Measurements from ENCODE around the gene MMD.
A peak's percentile ranks its signal among the peaks of the same experiment; 100 is the strongest.
"Not testable (repeated sequence)": the region's sequence is repeated elsewhere in the genome, so short reads cannot be mapped to it uniquely, and the experiment has no call there.

Gene MMD

DNA sequence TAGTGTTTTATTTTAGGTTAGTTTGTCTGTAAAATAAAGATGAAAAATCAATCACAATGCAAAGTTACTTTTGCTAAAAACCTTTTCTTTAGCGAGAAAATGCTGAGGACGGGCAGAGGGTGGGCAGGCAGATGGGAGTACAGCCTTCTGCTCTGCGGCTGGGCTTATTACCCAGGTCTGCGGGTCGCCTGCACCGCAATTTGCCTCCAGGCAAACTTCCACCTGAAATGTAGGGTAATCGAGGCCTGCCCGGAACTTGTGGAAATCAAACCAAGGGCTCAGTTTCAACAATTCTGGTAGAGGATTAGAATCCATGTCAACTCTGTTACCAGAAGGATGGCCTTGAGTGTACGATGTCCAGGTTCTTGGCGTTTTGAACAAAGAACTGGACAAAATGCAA lies 22.3 kb upstream of the MMD start:
- no peak for DNase-seq

DNA sequence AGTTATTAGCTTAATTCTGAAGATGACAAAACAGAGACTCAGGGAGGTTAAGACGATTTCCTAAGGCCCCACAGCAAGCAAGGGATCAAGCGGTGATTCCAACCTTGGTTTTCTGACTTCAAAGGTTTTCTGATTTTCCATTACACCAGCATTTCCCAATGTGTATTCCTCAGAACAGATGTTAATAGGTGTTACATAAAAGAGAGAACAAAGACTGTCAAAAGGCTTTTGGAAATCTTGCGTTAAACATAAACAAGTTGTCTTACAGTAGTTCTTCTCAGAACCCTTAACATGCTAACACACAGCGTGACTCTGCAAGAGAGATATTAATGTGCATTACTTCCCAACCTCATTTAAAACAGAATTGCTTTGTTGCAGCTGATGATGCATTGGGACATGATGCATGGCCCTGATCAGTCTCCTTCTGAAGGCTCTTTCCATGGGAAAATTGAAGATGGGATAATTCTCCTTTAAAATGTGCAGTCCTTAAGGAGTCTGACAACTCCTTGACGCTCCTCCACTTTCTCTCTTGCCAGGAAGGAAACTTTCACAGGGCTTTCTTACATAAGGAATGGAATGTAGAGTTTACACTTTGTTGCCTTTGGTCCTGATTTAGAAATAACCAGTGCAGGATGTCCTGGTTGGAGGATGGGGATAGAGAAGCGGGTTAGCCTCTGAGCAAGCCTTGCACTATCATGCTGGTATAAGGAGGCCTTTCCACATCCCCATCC lies 21.5 kb upstream of the MMD start:
- DNase-seq = no peak

DNA sequence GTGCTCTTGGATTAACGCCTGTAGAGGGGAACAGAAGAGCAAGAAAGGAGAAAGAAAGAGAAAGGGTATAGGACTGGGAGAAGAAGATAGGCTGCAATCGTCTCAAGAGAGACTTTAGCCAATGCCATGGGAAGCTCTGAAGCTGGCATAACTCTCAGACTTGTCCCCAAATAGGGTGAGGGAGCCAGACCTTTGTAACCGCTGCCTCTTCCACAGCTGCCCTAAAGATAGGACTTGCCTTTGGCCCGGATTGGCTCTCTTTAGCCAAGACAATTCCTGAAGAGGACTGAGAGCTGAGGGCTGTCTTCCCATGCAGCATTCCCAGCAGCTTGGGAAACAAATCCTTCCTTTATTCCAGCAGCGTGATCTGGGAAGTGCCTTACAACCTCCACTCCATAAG lies 20.8 kb upstream of the MMD start:
- DNase-seq = no peak

DNA sequence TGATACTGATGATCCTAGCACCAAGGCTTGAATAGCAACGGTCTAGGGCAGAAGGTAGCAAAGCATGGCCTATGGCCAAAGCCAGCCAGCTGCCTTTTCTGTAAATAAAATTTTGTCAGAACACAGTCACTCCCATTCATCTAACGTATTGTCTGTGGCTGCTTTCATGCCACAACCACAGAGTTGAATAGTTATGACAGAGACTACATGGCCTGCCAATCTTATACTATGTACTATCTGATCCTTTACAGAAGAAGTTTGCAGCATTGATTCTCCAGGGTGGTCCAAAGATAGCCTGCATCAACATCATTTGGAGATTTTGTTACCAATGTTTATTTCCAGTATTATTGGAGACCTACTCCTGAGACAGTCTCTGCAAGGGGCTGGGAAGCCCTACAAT lies 19.9 kb upstream of the MMD start:
- DNase-seq = no peak

DNA sequence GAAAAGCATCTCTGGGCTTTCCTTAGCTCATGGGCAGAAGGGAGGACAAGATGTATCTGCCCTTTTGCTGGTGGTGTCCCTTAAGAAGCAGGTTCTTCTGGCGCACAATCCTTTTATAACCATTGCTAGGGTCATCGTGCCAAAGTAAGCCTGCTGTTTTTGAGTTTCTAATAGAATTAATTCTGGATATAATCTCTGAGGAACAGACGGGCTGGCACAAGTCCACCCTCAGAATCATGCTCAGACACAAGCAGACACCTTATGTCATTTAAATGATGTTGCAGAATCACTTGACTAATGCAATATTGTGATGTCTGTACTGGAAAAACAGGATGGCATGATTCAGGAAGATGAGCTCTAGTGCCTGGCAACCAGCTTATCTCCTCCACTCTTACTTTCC lies 18.8 kb upstream of the MMD start:
- DNase-seq = no peak

DNA sequence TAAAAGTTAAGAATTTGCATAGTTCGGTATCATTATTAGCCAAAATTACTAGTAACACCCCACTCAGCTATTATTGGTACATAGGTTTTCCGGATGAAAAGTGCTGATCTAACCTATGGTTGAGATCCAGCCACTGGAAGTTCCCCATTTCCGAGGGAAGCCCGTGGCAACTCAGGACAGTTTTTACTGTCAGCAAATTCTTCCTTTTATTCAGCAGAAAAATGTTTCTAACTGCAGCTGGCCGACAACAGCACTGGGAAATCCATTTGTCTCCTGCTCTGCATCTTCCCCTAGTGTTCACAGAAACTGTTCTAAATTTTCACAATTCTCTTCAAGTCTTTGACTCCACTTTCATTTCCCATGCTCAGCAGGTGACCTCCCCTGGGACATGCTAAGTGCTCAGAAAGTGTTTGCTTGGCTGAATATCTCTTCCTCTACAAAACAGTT lies 15.5 kb upstream of the MMD start:
- DNase-seq = no peak

DNA sequence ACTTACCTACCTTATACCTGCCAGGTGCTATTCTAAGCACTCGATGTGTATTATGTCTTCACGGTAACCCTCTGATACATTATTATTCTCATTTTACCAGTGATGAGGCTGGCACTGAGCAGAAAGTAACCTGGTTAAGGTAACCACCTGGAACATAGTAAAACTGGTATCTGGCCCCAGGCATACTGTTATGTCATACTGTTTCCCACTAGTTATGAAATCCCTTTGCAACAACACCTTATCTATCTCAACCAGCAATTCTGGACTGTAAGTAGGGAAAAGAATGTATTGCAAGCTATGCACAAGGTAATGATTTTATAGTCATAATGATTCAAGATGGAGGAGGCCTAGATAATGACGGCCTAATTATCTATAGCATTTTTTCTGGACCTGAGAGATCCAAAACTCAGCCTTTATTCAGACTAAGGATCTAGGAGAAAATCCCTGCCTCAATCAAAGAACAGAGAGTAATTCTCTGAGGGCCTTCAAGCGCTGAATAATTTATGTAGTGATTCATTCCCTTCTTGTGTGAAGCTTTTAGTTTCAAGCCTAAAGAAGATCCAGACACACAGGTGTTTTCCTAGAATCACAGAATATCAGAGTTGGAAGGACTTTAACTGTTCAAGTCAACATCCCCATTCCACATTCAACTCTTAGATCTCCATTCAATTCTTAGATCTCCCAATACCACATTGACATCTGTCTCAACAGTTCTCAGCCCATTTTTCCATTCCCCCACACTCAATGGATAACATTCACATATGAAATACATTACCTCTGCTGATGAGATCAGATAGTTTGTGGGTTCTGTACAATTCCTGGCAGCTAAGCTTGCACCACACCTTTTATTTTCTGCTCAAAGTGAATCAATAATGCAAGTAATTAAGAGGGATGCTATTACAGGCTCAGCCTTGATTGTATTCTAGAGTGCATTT lies 14.9 kb upstream of the MMD start:
- no peak for DNase-seq

DNA sequence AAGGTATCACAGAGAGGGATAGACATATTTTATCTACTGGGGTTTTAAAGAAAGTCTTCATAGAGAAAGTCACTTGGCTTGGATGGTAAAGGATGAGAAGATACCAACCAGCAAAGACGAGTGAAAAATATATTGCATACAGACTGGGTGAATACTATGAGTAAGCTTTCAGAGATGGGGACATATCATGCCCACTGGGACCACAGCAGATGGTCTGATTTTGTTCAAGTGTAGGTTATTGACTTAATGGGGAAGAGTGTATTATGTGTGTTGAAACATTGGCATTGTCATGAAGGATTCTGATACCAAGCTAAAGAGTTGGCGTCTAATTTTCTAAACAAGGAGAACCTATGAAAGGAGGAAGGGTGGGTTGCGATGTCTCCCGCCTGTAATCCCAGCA lies 13.8 kb upstream of the MMD start:
- DNase-seq = no peak

DNA sequence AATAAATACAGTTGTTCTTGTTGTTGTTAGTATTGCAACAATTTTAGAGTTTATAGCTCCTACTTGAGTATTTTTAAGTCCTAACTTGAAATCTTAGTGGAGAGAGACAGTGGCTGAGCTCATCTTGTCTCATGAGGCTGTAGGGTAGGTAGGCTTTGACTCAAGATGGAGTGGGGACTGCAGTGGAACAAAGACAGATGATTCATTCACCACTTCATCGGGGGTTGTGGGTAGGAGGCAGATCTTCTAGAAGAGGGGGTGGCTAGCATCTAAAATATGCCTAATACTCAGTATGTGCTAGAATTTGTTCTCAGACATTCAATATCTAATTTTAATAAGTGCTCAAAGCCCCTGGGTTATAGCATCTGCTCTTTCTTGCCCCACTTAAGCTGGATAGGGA lies 13.1 kb upstream of the MMD start:
- no peak for DNase-seq

DNA sequence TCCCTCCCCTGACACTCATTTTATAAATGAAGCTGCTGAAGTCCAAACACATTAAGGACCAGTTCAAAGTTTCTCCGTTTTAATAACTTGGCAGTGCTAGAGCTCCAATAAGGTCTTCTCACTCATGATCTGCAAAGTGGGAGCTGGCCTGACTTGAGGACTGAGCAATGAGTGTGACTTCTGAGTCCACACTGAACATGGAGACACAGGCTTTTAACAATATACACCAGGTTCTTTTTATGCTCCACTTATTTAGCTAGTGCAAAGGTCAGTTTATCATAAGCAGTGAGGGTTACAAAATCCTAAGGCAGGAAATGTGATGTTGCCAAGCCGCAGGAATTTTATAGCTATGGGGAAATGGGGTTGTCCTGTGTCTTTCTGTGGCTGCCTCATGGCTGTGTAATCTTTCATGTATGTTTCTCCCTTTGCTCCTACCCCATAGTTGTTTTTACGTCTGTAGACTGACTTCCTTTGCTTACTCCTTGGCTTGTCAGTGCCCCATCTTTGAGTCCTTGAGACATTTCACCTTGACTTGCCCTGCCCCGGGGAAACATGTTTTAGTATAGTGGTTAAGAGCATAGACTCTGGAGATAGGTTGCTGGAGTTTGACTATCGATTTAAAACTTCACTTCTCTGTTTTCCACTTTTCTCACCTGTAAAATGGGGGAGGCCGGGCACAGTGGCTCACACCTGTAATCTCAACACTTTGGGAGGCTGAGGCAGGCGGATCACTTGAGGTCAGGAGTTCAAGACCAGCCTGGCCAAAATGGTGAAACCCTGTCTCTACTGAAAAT lies 12.2 kb upstream of the MMD start:
- no peak for DNase-seq

DNA sequence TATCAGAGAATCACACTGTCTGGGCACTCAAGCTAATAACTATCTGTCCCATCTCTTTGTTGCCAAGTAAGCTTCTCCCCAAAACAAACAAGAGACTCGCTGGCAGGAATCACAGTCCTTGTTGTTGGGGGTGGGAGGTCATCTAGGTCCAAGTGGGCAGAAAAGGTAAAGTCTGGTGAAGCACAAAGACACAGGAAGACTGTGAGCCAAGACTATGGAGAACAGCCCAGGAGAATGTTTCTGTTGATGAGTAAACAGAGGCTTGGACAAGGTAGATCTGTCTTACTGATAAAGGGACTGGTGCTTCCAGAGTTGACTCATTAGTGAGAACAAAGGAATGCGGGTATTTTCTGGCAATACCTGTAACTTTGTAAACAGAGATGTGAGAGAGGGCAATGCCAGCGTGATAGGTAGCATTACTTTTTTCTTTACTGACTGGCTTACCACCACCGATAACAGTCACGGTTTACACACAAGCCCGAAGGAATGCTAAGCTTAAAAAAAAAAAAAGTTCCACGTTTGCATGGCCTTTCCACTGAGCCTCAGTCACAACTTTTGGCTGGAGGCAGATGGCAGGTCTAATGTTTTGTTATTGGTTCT lies 11.5 kb upstream of the MMD start:
- DNase-seq = no peak

DNA sequence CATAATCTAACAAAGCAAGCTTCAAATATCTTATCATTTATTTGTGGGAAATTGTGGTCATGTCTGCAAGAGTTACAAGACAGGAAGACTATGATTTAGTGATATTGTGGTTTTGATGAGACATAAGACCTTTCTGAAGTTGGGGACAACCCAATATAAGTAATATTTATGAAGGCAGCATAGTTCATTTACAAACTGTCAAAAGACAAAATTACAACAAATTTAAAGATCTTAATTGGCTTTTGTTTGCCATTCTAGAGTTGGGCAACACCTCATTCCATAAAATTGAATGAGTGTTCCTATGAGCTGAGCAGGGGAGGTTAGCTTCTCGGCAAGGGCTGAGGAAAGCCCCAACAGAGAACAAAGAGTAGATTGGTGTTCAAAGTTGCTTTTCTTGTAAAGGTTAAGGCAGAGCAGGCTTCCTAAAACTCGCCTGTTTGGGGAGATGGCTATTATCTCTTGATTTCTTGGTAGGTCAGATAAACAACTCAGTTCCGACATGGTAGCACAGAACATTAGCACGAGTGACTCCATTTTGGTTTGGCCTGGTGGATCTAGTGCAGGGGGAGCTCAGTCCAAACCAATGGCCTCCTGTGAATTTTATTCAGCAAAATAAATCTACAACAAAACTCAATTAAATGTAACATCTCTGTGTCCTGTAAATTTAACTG lies 10.9 kb upstream of the MMD start:
- DNase-seq = no peak

DNA sequence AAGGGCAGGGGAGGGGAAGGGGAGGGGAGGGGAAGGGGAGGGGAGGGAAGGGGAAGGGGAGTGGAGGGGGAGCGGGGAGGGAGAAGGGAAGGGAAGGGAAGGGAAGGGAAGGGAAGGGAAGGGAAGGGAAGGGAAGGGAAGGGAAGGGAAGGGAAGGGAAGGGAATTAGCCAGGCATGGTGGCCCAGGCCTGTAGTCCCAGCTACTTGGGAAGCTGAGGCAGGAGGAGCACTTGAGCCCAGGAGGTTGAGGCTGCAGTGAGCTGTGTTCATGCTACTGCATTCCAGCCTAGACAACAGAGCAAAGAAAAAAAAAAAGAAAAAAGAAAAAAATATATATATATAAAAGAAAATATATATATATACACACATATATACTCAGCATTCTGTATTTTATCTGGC lies 10.3 kb upstream of the MMD start:
- not testable (repeated sequence) for DNase-seq

DNA sequence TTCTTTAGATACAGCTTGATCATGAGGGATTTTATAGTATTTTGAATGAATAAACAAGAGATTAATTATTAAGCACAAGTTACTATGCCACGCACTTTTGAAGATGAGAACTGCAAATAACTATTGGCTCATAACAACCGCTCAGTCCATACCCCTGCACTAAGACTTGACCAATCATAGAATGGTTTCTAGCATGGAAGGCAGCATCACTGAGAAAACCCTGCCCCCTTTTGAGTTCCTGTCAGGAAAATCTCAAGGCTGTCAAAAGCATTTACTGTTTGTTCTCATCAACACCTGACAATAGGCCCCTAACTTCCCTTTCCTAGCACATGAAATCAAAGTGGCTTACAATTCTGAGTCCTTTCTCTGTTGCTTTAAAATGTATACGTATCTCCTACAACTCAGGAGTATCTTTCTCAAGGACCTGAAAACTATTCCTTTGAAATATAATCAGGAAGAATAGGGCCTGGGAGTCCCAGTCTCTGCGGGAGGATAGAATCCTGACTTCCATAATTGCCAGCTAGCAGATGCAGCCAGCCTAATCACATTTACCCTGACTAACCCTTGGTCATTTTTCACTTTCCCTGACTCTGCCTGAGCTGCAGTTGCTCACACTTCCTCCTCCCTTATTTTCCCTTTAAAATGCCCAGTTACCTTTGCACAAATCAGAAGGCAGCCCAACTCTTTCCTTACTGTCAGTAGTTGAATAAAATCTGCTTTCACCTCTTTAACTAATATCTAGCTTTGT lies 9.1 kb upstream of the MMD start:
- no peak for DNase-seq

DNA sequence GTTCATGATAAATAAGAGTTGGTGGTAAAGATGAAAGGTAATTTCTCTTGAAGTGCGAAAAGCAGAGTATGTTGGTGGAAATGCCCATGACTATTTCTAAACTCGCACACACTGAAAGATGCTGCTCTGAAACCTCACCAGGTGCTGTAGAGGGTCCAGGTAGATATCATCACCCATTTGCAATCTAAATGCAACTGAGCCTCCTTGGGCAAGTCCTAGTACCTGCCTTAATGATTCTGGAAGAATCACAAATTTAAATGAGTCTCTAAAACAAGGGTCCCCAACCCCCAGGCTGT lies 5.9 kb upstream of the MMD start:
- no peak for DNase-seq

DNA sequence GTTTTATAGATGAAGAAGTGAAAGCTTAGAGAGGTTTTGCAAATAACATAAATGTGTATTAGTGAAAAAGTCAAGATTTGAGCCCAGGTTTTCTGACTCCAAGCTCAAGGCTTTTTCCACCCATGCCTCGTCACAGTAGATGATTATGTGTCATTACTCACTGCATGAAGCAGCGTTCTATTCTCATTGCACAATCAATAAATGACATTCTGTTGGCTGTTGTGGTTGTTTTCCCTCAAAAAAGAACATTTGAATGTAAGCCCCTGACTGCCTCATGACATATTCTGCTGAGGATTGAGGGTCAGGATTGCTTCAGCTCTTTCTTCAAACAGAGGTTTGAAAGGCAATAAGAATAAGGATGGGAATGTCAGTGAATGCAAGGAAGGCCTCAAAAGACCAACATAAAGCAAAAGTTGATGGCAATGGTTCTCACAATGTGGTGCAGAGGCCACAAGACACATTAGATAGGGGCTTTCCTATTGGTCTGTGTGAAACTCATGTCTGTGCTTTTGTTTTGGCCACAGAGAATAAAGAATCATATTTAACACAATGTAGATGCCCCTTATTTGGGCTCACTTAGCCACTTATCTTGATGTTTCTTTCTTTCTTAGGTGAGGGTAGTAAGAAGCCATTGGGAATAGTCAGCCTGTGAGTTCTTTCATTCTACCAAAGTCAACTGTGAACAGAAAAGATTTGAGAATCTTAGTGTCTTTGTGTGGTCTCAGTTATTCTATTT lies 5.4 kb upstream of the MMD start:
- DNase-seq = no peak

DNA sequence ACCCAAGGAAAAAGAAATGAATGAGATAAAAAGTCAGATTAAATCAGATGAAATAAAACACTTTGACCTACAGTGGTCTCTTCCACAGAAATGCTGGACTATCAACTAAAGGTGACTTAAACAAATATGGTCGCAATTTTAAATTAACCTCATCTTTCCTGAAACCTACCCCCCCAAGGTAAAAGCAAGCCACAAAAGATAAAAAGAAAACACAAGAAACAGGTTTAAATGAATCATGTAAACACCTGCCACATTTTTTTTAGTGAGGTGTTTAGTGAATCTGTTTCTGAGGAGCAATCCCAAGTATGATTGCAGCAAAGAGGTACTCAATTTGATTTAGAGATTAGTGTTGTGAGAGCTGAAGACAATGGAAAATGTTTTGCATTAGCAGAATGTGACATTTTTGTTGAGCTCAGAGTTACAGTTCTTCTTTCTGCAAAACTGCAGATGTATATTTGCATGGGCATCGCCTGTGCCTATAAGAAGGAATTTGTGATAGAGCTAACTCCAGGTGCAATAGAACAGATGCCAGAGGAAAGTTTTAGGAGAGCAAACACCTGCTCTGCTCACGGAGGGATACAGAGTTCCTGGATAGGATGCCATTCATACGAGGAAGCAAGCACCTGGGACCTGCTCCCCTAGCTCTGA lies 3.4 kb upstream of the MMD start:
- no peak for DNase-seq

DNA sequence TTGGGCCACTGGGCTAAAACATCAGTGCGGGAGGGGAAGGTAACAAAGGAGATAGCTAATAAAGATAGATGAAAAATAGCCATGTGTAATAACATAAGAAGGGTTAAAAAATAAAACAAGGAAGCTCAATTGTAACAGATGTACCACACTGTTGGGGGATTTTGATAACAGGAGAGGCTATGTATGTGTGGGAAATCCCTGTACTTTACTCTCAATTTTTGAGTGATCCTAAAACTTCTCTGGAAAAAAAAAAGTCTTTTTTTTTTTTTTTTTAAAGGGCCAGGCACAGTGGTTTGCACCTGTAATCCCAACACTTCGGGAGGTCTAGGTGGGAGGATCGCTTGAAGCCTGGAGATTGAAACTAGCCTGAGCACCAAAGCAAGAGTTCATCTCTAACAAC lies 1.9 kb upstream of the MMD start:
- DNase-seq = no peak

DNA sequence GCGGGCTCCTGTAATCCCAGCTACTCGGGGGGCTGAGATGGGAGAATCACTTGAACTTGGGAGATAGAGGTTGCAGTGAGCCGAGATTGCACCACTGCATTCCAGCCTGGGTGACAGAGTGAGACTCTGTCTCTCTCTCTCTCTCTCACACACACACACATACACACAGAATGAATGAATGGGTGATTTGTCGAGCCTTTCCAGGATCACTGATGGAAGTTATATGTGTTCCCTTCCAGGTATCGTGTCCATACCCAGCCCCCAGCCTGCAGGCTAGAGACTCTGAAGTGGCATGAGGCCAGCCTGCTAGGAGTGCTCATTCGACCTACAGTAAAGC lies 1.2 kb upstream of the MMD start:
- not testable (repeated sequence) for DNase-seq

DNA sequence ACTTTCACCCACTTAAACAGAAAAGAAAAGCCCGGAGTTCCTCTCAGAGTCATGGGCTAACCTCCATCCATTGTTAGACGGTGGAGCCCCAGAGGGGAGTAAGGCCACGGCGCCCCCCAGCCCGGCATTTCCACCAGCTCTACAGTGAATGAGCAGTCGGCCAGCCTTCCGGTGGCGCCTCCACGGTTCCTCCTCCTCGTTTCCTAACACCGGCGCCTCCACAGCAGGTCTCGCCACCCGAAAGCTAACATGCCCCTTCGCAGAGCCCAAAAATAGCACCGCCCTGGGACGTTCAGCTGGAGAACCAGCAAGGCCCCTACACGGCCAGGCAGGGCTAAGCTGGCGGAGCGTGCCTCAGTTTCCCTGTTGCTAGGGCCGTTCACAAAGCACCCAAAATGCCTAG lies 858 bp downstream of the MMD start:
- DNase-seq = peak; percentile 81
